ENCODE results near the gene CDC40. TPM values are rescaled to one million over a fixed set of nuclear protein-coding genes. Genes with fewer than 3 reads are reported as not detected.
A peak's percentile ranks its signal among the peaks of the same experiment; 100 is the strongest.

Gene CDC40
- total and polyA plus RNA-seq, 9 of the 15 experiments (the other 6 are each of a cell fraction or from before 2014, with no cell fraction given), result 9.7 to 26.3 (median 15.7) TPM

DNA sequence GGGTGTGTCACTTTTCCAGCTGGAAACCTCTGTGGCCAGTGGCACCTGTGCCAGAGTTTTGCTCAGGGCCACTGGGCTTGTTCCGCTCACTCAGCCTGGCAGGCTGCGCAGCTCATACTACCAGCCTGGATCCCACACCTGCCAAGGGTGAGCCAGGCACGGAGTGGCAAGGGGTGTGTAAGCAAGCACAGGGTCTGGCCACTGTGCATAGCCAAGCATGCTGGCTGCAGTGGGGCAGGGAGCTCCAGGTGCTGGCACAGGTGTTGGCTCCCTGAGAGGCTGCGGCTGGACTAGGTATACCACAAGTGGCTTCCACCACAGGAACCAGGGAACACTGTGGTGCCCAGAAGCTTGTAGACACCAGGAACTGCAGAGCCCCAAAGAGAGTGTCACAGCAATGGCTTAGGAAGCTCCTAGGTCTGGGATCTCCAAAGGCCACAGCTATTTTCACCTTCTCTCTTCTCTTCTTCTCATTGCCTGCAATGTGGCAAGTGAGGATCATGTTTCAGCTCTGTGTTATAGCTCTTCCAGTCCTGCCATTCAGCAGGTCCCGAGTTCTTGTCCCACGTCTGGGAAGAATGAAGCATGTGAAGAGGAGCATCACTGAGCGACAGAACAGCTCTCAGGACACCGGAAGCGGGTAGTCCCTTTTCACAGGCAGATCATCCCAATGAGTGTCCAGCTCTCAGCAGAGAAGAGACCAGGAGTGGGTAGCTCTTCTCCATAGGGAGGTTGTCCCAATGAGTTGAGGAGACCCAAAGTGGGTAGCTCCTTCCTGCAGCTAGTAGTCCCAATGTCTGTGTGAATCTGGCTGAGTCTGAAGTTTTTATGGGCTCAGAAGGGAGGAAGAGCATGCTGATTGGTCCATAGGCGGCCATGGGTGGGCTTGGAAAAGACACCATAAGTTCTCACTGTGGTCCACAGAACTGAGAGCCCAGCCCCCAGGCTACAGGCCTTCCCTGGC is 42.0 kb upstream of the CDC40 start:
- POLR2A ChIA-PET, result no interaction called here
- no peaks in the 10 kb centered on the region; the same call in 1 of the 2 replicates for H3K9me3 ChIP-seq (replicated peaks; ENCODE audit: control insufficient read depth, insufficient read depth, low read depth, low read length)
- ATAC-seq, result no peak
- no peaks in the 10 kb centered on the region for H3K27me3 ChIP-seq (ENCODE audit: control insufficient read depth in 2 of 2, insufficient read depth in 2 of 2, low read length in 2 of 2)
- intact Hi-C loops (cut with micrococcal nuclease) (no loop called here), in situ Hi-C loops (cut with MboI) (no loop called here)
- no peaks in the 10 kb centered on the region for H3K36me3 ChIP-seq (ENCODE audit: control insufficient read depth, insufficient read depth, low read length)
- no peaks in the 10 kb centered on the region for H3K9me1 ChIP-seq (ENCODE audit: control insufficient read depth, insufficient read depth, low read length)
- H3K4me2 ChIP-seq (ENCODE audit: insufficient read depth, low read length), result no peak overlapping the region
- H3K27ac ChIP-seq (ENCODE audit: extremely low read depth, low read depth, low read length), result no peak overlapping the region
- FAIRE-seq, result no peak
- BruUV-seq (replicated peaks), result no TSS peak
- H3K79me2 ChIP-seq (ENCODE audit: control insufficient read depth, insufficient read depth, low read length), result no peaks in the 10 kb centered on the region
- 64% methylated on average over 8 of the region's 10 CpGs for WGBS (ENCODE audit: insufficient coverage, low coverage, missing lambda C conversion rate)
- no peak overlapping the region for H3K9ac ChIP-seq (ENCODE audit: insufficient read depth in 1 of 2, low read depth in 2 of 2, low read length in 2 of 2)
- DNase-seq (ENCODE audit: extremely low read depth in 1 of 4, low spot score in 3 of 4), result no peak
- no peak overlapping the region for H3K4me3 ChIP-seq
- CTCF ChIA-PET (ENCODE audit: low intra/inter-chr PET ratio), result no interaction called here
- no peak overlapping the region for H2AFZ ChIP-seq (ENCODE audit: low read depth, low read length)
- TF ChIP-seq TRIM28 (IDR thresholded peaks at IDR 0.05), result 0 out of 2 replicates have a peak, but pooled peaks have one; percentile 52
- no peak for TF ChIP-seq FOXA1 (IDR thresholded peaks at IDR 0.05; ENCODE audit: borderline replicate concordance)
- peaks cover 0 to 3% of the 10 kb centered on the region in 2 experiments; a peak in 1 of 5 replicates for H3K4me1 ChIP-seq (replicated peaks in 1 of 2; ENCODE audit: control insufficient read depth in 2 of 2, insufficient read depth in 2 of 2, low read length in 2 of 2)
- H4K20me1 ChIP-seq (replicated peaks; ENCODE audit: control insufficient read depth, insufficient read depth, low read length), result no peaks in the 10 kb centered on the region

DNA sequence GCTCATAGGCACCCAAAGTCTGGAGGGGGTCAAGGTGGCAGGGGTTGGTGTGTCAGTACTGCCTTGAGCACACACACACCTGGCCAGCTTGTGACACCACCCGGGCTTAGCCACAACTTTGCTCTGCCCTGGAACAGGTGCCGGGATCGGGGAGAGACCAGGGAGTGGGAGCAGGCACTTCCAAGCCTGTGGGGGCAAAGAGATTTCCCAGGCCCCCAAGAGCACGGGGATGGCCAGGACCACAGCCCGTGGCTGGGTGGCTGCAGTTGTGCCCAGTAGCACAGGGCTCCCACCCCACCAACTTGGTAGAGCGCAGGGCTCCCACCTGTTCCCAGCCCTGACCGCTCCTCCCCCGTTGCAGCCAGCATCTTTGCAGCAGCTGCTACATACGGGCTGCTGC is 41.2 kb upstream of the CDC40 start:
- FAIRE-seq (no peak), DNase-seq (ENCODE audit: extremely low read depth in 1 of 4, low spot score in 3 of 4) (no peak), ATAC-seq (no peak)
- H3K4me1 ChIP-seq (replicated peaks in 1 of 2; ENCODE audit: control insufficient read depth in 2 of 2, insufficient read depth in 2 of 2, low read length in 2 of 2), result peaks cover 0 to 3% of the 10 kb centered on the region in 2 experiments; a peak in 1 of 5 replicates
- no peaks in the 10 kb centered on the region for H3K27me3 ChIP-seq (ENCODE audit: control insufficient read depth in 2 of 2, insufficient read depth in 2 of 2, low read length in 2 of 2)
- 78% methylated on average over 5 of the region's 9 CpGs for WGBS (ENCODE audit: insufficient coverage, low coverage, missing lambda C conversion rate)
- no TSS peak for BruUV-seq (replicated peaks)
- H3K4me3 ChIP-seq, result no peak overlapping the region
- H3K9ac ChIP-seq (ENCODE audit: insufficient read depth in 1 of 2, low read depth in 2 of 2, low read length in 2 of 2), result no peak overlapping the region
- no peaks in the 10 kb centered on the region; the same call in 1 of the 2 replicates for H3K9me3 ChIP-seq (replicated peaks; ENCODE audit: control insufficient read depth, insufficient read depth, low read depth, low read length)
- intact Hi-C loops (cut with micrococcal nuclease), result no loop called here
- no peaks in the 10 kb centered on the region for H3K9me1 ChIP-seq (ENCODE audit: control insufficient read depth, insufficient read depth, low read length)
- CTCF ChIA-PET (ENCODE audit: low intra/inter-chr PET ratio), result no interaction called here
- H3K4me2 ChIP-seq (ENCODE audit: insufficient read depth, low read length), result no peak overlapping the region
- H3K79me2 ChIP-seq (ENCODE audit: control insufficient read depth, insufficient read depth, low read length), result no peaks in the 10 kb centered on the region
- POLR2A ChIA-PET, result no interaction called here
- no peak overlapping the region for H3K27ac ChIP-seq (ENCODE audit: extremely low read depth, low read depth, low read length)
- TF ChIP-seq HOXB6 (CRISPR knock-in tag; IDR thresholded peaks at IDR 0.05; ENCODE audit: borderline replicate concordance) (no peak), ZNF780A (CRISPR knock-in tag; IDR thresholded peaks at IDR 0.05) (no peak), KDM2B (CRISPR knock-in tag; IDR thresholded peaks at IDR 0.05) (no peak), ZNF24 (IDR thresholded peaks at IDR 0.05) (no peak), JUNB (CRISPR knock-in tag; conservative IDR thresholded peaks at IDR 0.05) (no peak)
- no peaks in the 10 kb centered on the region for H4K20me1 ChIP-seq (replicated peaks; ENCODE audit: control insufficient read depth, insufficient read depth, low read length)
- in situ Hi-C loops (cut with MboI), result no loop called here
- H3K36me3 ChIP-seq (ENCODE audit: control insufficient read depth, insufficient read depth, low read length), result no peaks in the 10 kb centered on the region
- H2AFZ ChIP-seq (ENCODE audit: low read depth, low read length), result no peak overlapping the region
